NCI-H748 (cell line): ENCODE measurements around the gene PLEKHF1.

Experiments
- DNase-seq: peaks from one replicate; lab custom pipeline; 2025; ENCODE audit not compliant: unreplicated experiment; lab: John Stamatoyannopoulos, UW

PLEKHF1 gene

DNA sequence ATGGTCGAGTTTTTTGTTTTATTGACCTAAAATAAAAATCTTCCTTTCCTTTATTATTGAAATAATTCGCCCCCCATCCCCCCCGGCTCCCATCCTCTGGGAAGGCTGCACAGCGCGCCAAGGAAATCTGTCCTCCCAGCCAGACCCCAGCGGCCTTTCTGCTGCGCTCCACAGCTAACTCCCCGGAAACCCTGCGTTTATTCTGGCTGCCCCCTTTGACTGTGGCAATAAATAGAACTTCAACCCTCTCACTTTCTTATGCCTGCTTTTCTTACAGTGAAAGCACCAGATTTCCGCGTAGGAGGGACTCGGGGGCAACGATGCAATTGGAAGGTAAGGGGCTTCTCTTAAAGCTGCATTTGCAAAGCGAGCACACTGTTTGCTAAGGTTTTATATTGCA is 59.5 kb downstream of the PLEKHF1 start:
- DNase-seq = peak; percentile 39
